ENCODE measurements around the gene ANKDD1A.

- no peak for TF ChIP-seq POLR2A (IDR thresholded peaks at IDR 0.05; ENCODE audit: low read depth, low read length)
- TF ChIP-seq TAF1 (IDR thresholded peaks at IDR 0.05; ENCODE audit: borderline replicate concordance, low read depth, low read length) = no peak
Measured at GRCh38 chr15:64947211-64947610, 35.5 kb downstream of the ANKDD1A start.
